NB4 (cell line): Measurements from ENCODE around the gene KSR2.

Experiments used
- MYC ChIP-seq: IDR thresholded peaks from 2 replicates; pipeline ENCODE4 v1.6.1; 2011; ENCODE audit warnings: low read depth, low read length
- TF ChIP-seq, protein P1 (sequence below): IDR thresholded peaks from one replicate; pipeline ENCODE4 v1.5.1; 2012; ENCODE audit warnings: low read depth, low read length

DNA sequence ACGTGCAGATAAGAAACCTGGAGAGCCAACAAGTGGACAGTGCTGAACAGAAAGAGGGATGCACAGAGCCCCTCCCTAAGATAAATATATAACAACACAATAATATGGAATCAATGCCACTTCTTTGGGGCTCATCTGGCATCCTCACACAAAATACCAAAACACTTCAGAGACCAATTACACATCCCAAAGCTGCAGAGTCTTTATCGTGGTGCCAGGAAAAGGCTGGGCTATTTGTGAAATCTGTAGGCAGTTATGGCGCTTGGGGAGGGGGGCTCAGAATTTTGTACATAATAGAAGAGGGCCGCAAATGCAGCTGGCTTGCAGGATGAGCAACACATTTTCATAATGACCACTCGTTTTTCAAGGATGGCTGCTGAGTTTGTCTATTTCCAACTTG, 446.9 kb downstream of the KSR2 start:
- TF ChIP-seq MYC, result no peak
- TF ChIP-seq, protein P1, sequence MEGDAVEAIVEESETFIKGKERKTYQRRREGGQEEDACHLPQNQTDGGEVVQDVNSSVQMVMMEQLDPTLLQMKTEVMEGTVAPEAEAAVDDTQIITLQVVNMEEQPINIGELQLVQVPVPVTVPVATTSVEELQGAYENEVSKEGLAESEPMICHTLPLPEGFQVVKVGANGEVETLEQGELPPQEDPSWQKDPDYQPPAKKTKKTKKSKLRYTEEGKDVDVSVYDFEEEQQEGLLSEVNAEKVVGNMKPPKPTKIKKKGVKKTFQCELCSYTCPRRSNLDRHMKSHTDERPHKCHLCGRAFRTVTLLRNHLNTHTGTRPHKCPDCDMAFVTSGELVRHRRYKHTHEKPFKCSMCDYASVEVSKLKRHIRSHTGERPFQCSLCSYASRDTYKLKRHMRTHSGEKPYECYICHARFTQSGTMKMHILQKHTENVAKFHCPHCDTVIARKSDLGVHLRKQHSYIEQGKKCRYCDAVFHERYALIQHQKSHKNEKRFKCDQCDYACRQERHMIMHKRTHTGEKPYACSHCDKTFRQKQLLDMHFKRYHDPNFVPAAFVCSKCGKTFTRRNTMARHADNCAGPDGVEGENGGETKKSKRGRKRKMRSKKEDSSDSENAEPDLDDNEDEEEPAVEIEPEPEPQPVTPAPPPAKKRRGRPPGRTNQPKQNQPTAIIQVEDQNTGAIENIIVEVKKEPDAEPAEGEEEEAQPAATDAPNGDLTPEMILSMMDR, result no peak
